ENCODE measurements around the gene TM6SF1. TPM values are rescaled to one million over a fixed set of nuclear protein-coding genes. Genes with fewer than 3 reads are reported as not detected.

The TM6SF1 gene
- total and polyA plus RNA-seq, 4 donors = 0.65 to 2.1 (median 1.3) TPM

DNA sequence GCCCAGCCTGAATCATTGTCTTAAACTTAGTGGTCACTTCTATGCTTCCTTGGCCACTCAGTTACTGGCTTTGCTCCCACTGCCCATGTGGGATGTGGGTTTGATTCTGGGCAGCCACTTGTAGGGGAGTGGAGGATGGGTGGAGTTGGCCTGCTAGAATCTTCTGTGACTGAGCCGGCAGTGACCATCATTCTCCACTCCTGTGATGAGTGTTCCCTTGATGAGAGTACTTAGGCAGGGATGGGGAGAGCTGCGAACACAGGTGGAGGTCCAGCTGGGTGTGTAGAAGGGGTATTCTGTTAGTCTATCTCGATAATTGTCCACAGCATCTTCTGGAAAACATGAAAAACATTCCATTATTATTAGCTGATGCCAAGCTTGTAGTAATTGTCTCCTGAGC lies 8.0 kb downstream of the TM6SF1 start:
- 93% methylated on average over 3 of the region's 3 CpGs for WGBS
- H3K27me3 ChIP-seq (ENCODE audit: control insufficient read depth in 4 of 4, insufficient read depth in 4 of 4, low read length in 3 of 4) = peaks cover 0 to 5% (median 0%) of the 10 kb centered on the region in 4 donors
- no peaks in the 10 kb centered on the region for H3K9me3 ChIP-seq (ENCODE audit: control insufficient read depth in 4 of 4, low read length in 3 of 4)
- no peak for TF ChIP-seq GABPA (IDR thresholded peaks at IDR 0.05 in 1 of 2, conservative IDR thresholded peaks at IDR 0.05 in 1 of 2)
- no peak for TF ChIP-seq FOXA2 (IDR thresholded peaks at IDR 0.05)
- no peak for TF ChIP-seq HNF4G (IDR thresholded peaks at IDR 0.05)
- no peak for TF ChIP-seq FOXA1 (IDR thresholded peaks at IDR 0.05)
- no peak for TF ChIP-seq YY1 (IDR thresholded peaks at IDR 0.05)
- TF ChIP-seq SP1 (IDR thresholded peaks at IDR 0.05) = no peak
- no peak for TF ChIP-seq NR2F2 (IDR thresholded peaks at IDR 0.05)
- no peak for TF ChIP-seq RAD21 (IDR thresholded peaks at IDR 0.05)
- TF ChIP-seq, protein P1, sequence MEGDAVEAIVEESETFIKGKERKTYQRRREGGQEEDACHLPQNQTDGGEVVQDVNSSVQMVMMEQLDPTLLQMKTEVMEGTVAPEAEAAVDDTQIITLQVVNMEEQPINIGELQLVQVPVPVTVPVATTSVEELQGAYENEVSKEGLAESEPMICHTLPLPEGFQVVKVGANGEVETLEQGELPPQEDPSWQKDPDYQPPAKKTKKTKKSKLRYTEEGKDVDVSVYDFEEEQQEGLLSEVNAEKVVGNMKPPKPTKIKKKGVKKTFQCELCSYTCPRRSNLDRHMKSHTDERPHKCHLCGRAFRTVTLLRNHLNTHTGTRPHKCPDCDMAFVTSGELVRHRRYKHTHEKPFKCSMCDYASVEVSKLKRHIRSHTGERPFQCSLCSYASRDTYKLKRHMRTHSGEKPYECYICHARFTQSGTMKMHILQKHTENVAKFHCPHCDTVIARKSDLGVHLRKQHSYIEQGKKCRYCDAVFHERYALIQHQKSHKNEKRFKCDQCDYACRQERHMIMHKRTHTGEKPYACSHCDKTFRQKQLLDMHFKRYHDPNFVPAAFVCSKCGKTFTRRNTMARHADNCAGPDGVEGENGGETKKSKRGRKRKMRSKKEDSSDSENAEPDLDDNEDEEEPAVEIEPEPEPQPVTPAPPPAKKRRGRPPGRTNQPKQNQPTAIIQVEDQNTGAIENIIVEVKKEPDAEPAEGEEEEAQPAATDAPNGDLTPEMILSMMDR (IDR thresholded peaks at IDR 0.05; ENCODE audit: low read depth, low read length, missing input control) = no peak
- no peak for TF ChIP-seq RXRA (IDR thresholded peaks at IDR 0.05)
- no peak for TF ChIP-seq TAF1 (conservative IDR thresholded peaks at IDR 0.05)
- H3K27ac ChIP-seq (ENCODE audit: low read depth in 1 of 2, low read length in 2 of 2) = no peak overlapping the region
- H3K4me3 ChIP-seq (ENCODE audit: low read depth in 1 of 3, low read length in 3 of 3) = no peak overlapping the region
- DNase-seq (ENCODE audit: low spot score) = no peak
- no peaks in the 10 kb centered on the region for H3K36me3 ChIP-seq (ENCODE audit: control insufficient read depth in 4 of 4, insufficient read depth in 3 of 4, low read depth in 1 of 4, low read length in 3 of 4)
- H3K9ac ChIP-seq (ENCODE audit: low read depth in 1 of 2, low read length in 2 of 2) = no peak overlapping the region
- peaks cover 0 to 5% (median under 1%) of the 10 kb centered on the region in 4 donors for H3K4me1 ChIP-seq (ENCODE audit: control insufficient read depth in 4 of 4, insufficient read depth in 4 of 4, low read length in 3 of 4)

DNA sequence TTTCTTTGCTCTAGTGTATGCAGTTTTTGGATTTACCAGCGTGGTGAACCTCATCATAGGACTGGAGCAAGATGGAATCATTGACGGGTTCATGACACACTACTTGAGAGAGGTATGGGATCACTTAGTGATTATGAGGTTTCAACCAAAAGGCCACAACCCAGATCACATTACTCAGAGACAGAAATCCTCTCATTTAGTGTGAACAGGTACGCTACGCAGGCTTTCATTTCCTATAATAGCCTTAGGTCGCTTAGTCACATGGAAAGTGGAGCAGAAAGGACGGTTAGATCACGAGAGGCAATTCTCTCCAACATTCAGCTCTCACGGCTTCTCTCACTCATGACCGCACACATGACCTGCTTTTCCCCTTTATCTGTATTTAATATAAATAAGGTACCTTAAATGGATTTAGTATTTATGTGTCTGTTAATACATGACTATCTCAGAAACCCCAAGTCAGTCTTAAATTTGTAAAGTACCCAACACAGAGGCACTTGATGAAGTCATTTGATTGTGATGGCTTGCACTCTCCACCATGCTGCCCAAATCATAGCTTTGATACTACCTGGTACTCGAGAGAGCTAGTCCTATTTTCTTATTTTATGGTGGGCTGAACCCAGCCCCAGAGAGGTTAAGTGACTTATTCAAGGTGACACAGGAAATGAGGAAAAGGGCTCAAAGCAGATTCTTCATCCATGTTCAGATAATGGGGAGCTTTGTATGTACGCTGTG lies 8.6 kb downstream of the TM6SF1 start:
- Histone ChIP-seq H3K4me3 (ENCODE audit: low read depth in 1 of 3, low read length in 3 of 3) (no peak overlapping the region), H3K9me3 (ENCODE audit: control insufficient read depth in 4 of 4, low read length in 3 of 4) (no peaks in the 10 kb centered on the region), H3K27ac (ENCODE audit: low read depth in 1 of 2, low read length in 2 of 2) (no peak overlapping the region), H3K27me3 (ENCODE audit: control insufficient read depth in 4 of 4, insufficient read depth in 4 of 4, low read length in 3 of 4) (peaks cover 0 to 5% (median 0%) of the 10 kb centered on the region in 4 donors), H3K4me1 (ENCODE audit: control insufficient read depth in 4 of 4, insufficient read depth in 4 of 4, low read length in 3 of 4) (peaks cover 0 to 5% (median under 1%) of the 10 kb centered on the region in 4 donors), H3K9ac (ENCODE audit: low read depth in 1 of 2, low read length in 2 of 2) (no peak overlapping the region), H3K36me3 (ENCODE audit: control insufficient read depth in 4 of 4, insufficient read depth in 3 of 4, low read depth in 1 of 4, low read length in 3 of 4) (no peaks in the 10 kb centered on the region)
- WGBS = 90% methylated on average over 11 of the region's 11 CpGs
- DNase-seq (ENCODE audit: low spot score) = no peak
- TF ChIP-seq, protein P1 (IDR thresholded peaks at IDR 0.05; ENCODE audit: low read depth, low read length, missing input control) = no peak
- TF ChIP-seq SP1 (IDR thresholded peaks at IDR 0.05) (no peak), YY1 (IDR thresholded peaks at IDR 0.05) (no peak), RXRA (IDR thresholded peaks at IDR 0.05) (no peak)
- TF ChIP-seq, protein P2, sequence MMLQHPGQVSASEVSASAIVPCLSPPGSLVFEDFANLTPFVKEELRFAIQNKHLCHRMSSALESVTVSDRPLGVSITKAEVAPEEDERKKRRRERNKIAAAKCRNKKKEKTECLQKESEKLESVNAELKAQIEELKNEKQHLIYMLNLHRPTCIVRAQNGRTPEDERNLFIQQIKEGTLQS (IDR thresholded peaks at IDR 0.05) = no peak

DNA sequence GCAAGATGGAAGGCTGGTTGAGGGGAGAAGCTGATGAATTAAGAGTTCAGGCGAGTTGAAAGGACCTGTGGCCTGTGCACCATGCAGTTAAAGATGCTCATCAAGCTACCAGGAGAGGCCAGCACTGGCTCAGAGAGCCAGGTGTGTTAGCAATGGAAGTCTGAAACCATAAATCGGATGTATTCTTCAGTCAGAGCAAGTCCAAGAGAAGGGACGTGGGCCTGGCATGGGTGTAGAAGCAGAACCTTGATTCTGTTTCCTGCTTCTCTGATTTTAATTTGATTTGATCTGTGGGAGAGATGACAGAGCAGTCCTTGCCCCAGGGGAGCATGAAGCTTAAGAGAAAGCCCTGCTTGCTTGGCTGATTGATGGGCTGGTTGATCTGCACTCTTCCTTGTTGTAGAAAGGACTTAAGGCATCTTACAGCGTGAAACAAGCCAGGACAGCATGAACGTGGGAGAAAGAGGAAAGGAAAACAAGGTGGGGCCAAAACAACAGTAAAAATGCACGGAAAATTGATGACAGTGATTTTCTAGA lies 10.9 kb downstream of the TM6SF1 start:
- Histone ChIP-seq H3K27me3 (ENCODE audit: control insufficient read depth in 4 of 4, insufficient read depth in 4 of 4, low read length in 3 of 4) (peaks cover 0 to 5% (median 0%) of the 10 kb centered on the region in 4 donors), H3K4me1 (ENCODE audit: control insufficient read depth in 4 of 4, insufficient read depth in 4 of 4, low read length in 3 of 4) (peaks cover 0 to under 1% (median 0%) of the 10 kb centered on the region in 4 donors), H3K9ac (ENCODE audit: low read depth in 1 of 2, low read length in 2 of 2) (no peak overlapping the region), H3K27ac (ENCODE audit: low read depth in 1 of 2, low read length in 2 of 2) (no peak overlapping the region), H3K36me3 (ENCODE audit: control insufficient read depth in 4 of 4, insufficient read depth in 3 of 4, low read depth in 1 of 4, low read length in 3 of 4) (no peaks in the 10 kb centered on the region), H3K9me3 (ENCODE audit: control insufficient read depth in 4 of 4, low read length in 3 of 4) (no peaks in the 10 kb centered on the region), H3K4me3 (ENCODE audit: low read depth in 1 of 3, low read length in 3 of 3) (no peak overlapping the region)
- WGBS = 64% methylated on average over 6 of the region's 6 CpGs
- no peak for DNase-seq (ENCODE audit: low spot score)
- TF ChIP-seq JUND (IDR thresholded peaks at IDR 0.05) (no peak), GABPA (IDR thresholded peaks at IDR 0.05 in 1 of 2, conservative IDR thresholded peaks at IDR 0.05 in 1 of 2) (no peak), EGR1 (IDR thresholded peaks at IDR 0.05; ENCODE audit: low read depth in 2 of 2) (no peak)
- TF ChIP-seq, protein P3, sequence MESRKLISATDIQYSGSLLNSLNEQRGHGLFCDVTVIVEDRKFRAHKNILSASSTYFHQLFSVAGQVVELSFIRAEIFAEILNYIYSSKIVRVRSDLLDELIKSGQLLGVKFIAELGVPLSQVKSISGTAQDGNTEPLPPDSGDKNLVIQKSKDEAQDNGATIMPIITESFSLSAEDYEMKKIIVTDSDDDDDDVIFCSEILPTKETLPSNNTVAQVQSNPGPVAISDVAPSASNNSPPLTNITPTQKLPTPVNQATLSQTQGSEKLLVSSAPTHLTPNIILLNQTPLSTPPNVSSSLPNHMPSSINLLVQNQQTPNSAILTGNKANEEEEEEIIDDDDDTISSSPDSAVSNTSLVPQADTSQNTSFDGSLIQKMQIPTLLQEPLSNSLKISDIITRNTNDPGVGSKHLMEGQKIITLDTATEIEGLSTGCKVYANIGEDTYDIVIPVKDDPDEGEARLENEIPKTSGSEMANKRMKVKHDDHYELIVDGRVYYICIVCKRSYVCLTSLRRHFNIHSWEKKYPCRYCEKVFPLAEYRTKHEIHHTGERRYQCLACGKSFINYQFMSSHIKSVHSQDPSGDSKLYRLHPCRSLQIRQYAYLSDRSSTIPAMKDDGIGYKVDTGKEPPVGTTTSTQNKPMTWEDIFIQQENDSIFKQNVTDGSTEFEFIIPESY (IDR thresholded peaks at IDR 0.05) = no peak
- TF ChIP-seq, protein P4, sequence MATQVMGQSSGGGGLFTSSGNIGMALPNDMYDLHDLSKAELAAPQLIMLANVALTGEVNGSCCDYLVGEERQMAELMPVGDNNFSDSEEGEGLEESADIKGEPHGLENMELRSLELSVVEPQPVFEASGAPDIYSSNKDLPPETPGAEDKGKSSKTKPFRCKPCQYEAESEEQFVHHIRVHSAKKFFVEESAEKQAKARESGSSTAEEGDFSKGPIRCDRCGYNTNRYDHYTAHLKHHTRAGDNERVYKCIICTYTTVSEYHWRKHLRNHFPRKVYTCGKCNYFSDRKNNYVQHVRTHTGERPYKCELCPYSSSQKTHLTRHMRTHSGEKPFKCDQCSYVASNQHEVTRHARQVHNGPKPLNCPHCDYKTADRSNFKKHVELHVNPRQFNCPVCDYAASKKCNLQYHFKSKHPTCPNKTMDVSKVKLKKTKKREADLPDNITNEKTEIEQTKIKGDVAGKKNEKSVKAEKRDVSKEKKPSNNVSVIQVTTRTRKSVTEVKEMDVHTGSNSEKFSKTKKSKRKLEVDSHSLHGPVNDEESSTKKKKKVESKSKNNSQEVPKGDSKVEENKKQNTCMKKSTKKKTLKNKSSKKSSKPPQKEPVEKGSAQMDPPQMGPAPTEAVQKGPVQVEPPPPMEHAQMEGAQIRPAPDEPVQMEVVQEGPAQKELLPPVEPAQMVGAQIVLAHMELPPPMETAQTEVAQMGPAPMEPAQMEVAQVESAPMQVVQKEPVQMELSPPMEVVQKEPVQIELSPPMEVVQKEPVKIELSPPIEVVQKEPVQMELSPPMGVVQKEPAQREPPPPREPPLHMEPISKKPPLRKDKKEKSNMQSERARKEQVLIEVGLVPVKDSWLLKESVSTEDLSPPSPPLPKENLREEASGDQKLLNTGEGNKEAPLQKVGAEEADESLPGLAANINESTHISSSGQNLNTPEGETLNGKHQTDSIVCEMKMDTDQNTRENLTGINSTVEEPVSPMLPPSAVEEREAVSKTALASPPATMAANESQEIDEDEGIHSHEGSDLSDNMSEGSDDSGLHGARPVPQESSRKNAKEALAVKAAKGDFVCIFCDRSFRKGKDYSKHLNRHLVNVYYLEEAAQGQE (IDR thresholded peaks at IDR 0.05) = no peak
- TF ChIP-seq, protein P2 (IDR thresholded peaks at IDR 0.05) = no peak
